Heart left ventricle (tissue), 13 donors: ENCODE results near the gene BRSK1.

Experiments
- CTCF ChIP-seq, 12 donors: fragments of 200-600 bp; sonication (generic) in 4 of 12; IDR thresholded peaks; one replicate each; pipeline versions ENCODE4 v1.5.0 to v1.8.0; 2018 to 2022; ENCODE audit warnings: antibody characterized with exemption in 12 of 12, mild to moderate bottlenecking in 5 of 12
- POLR2A ChIP-seq, 2 donors: fragments of 450-650 bp; IDR thresholded peaks; one replicate each; pipeline ENCODE4 v1.6.1; 2017; ENCODE audit warnings: antibody characterized with exemption in 2 of 2, mild to moderate bottlenecking in 2 of 2, moderate library complexity in 2 of 2
- donor health status: ischemic (EF 13 %, LVEDD 7.1; RV severe dilation, severe dysfunction).
- donor health status: DM: no; HTN: yes; CAD: no.
- donor health status: DM: no; HTN: no; CAD: no.
- donor health status: ischemic (EF 25% LVEDD 6.9; RV normal size, moderate dysfunction).
- donor health status: ischemic (EF 25% LVEDD 5.7; RV mildly dilated, moderate dysfunction).
- donor health status: ischemic (EF 35%, LVEDD 5.7; RV mildly dilated, moderate dysfunction).
- donor health status: nonischemic (EF 11% LVEDD 7.7; RV severe dilation, severe dysfunction).
- donor health status: DM: yes; HTN: yes; CAD: no.
- donor health status: PGD.
- donor health status: ischemic (EF 29% LVEDD 5.4; RV normal size, mild dysfunction).
- donor health status: nonischemic (EF 23%, LVEDD 6.1; RV moderate dilation, normal function).

- TF ChIP-seq CTCF (IDR thresholded peaks at IDR 0.05) (no peak), POLR2A (IDR thresholded peaks at IDR 0.05) (no peak)
Observed at GRCh38 chr19:55239004-55239403, 44.8 kb upstream of the BRSK1 start.
